ENCODE results near the gene SCAMP2. TPM values are rescaled to one million over a fixed set of nuclear protein-coding genes. Genes with fewer than 3 reads are reported as not detected.
A peak's percentile ranks its signal among the peaks of the same experiment; 100 is the strongest.

Gene SCAMP2
- total RNA-seq, 1 experiment from 2014 or later = 121 TPM

GRCh38 chr15:74795966-74796625 lies 77.1 kb downstream of the SCAMP2 start:
- no peak for ATAC-seq
- in situ Hi-C loops (cut with HindIII; ENCODE audit: low pct_unique_long_range_greater_than_20kb, low sequenced_read_pairs) = no loop called here

GRCh38 chr15:74794970-74795349 lies 78.2 kb downstream of the SCAMP2 start:
- no peak overlapping the region for H3K27ac ChIP-seq (ENCODE audit: low read length)
- H3K4me3 ChIP-seq (ENCODE audit: low read depth in 2 of 2, low read length in 2 of 2) = no peak overlapping the region
- in situ Hi-C loops (cut with HindIII; ENCODE audit: low pct_unique_long_range_greater_than_20kb, low sequenced_read_pairs) = no loop called here
- intact Hi-C loops (cut with micrococcal nuclease; ENCODE audit: unreplicated experiment) = no loop called here
- no peaks in the 10 kb centered on the region for H3K27me3 ChIP-seq (ENCODE audit: control insufficient read depth, insufficient read depth, low read length)
- TF ChIP-seq POLR2AphosphoS5 (IDR thresholded peaks at IDR 0.05; ENCODE audit: low read depth, low read length) (no peak), SIN3A (IDR thresholded peaks at IDR 0.05; ENCODE audit: borderline replicate concordance, insufficient read depth, low read depth, low read length) (no peak), CTCF (IDR thresholded peaks at IDR 0.05) (no peak), TCF7L2 (IDR thresholded peaks at IDR 0.05; ENCODE audit: low read depth, low read length) (no peak), REST (IDR thresholded peaks at IDR 0.05; ENCODE audit: insufficient read depth in 1 of 2, low read depth in 2 of 2, low read length in 1 of 2) (no peak)
- H3K4me1 ChIP-seq (ENCODE audit: control insufficient read depth, insufficient read depth, low read length) = peaks cover 26% of the 10 kb centered on the region
- no TSS peak for BruUV-seq (replicated peaks)
- POLR2A ChIA-PET = interaction anchor here (0.7 kb wide), 1 partner anchor 71 kb away, joined by 5 read pairs; no protein-coding TSS in a partner anchor
- no peaks in the 10 kb centered on the region for H3K9me3 ChIP-seq (ENCODE audit: control insufficient read depth, insufficient read depth, low read depth, low read length)
- H3K36me3 ChIP-seq (ENCODE audit: control insufficient read depth, insufficient read depth, low read length) = no peaks in the 10 kb centered on the region
- CTCF ChIA-PET = interaction anchor here (1.0 kb wide), 1 partner anchor 24 kb away, joined by 3 read pairs; no protein-coding TSS in a partner anchor
- ATAC-seq (no peak), DNase-seq (ENCODE audit: low read depth, low spot score) (no peak)

More at GRCh38 chr15:74795966-74796625, 77.1 kb downstream of the SCAMP2 start:
- no peak for TF ChIP-seq POLR2AphosphoS5 (IDR thresholded peaks at IDR 0.05; ENCODE audit: low read depth, low read length)
- Histone ChIP-seq H3K27ac (ENCODE audit: low read length) (no peak overlapping the region), H3K9me3 (ENCODE audit: control insufficient read depth, insufficient read depth, low read depth, low read length) (no peaks in the 10 kb centered on the region), H3K4me1 (ENCODE audit: control insufficient read depth, insufficient read depth, low read length) (peaks cover 20% of the 10 kb centered on the region), H3K36me3 (ENCODE audit: control insufficient read depth, insufficient read depth, low read length) (no peaks in the 10 kb centered on the region; the same call in 1 of the 2 replicates), H3K27me3 (ENCODE audit: control insufficient read depth, insufficient read depth, low read length) (no peaks in the 10 kb centered on the region), H3K4me3 (ENCODE audit: low read depth in 2 of 2, low read length in 2 of 2) (no peak overlapping the region)
- intact Hi-C loops (cut with micrococcal nuclease; ENCODE audit: unreplicated experiment) = no loop called here
- BruUV-seq (replicated peaks) = TSS peak; percentile 43
- CTCF ChIA-PET = interaction anchor here (0.7 to 1.4 kb wide), 2 partner anchors 8 to 42 kb away, joined by 3 to 5 read pairs; no protein-coding TSS in a partner anchor
- DNase-seq (ENCODE audit: low read depth, low spot score) = no peak
- POLR2A ChIA-PET = no interaction called here
